H9 (cell line): ENCODE results near the gene GGA1. TPM values are rescaled to one million over a fixed set of nuclear protein-coding genes. Genes with fewer than 3 reads are reported as not detected.

Experiments used
- DNase-seq: peaks from one replicate; pipeline ENCODE4 v3.0.0-alpha.2; 2017
- H2AFZ ChIP-seq: one replicate; pipeline ENCODE4 v1.6.1; 2013; ENCODE audit warnings: mild to moderate bottlenecking, low read length, control low read depth, moderate library complexity
- H2AK5ac ChIP-seq: 2 replicates; pipeline ENCODE4 v1.6.1; 2013; ENCODE audit warnings: low read length, control low read depth, mixed read lengths; ENCODE audit not compliant: insufficient read length
- H2BK120ac ChIP-seq: one replicate; pipeline ENCODE4 v1.6.1; 2013; ENCODE audit warnings: low read depth, mild to moderate bottlenecking, low read length, control low read depth, inconsistent platforms; ENCODE audit not compliant: poor library complexity, severe bottlenecking
- H2BK12ac ChIP-seq: 2 replicates; pipeline ENCODE4 v1.6.1; 2013; ENCODE audit warnings: low read length, control low read depth, mixed read lengths, low read depth; ENCODE audit not compliant: insufficient read length
- H2BK15ac ChIP-seq: 2 replicates; pipeline ENCODE4 v1.6.1; 2013; ENCODE audit warnings: low read depth, low read length, control low read depth
- H2BK20ac ChIP-seq: one replicate; pipeline ENCODE4 v1.6.1; 2013; ENCODE audit warnings: low read depth, mild to moderate bottlenecking, low read length, control low read depth, inconsistent platforms; ENCODE audit not compliant: poor library complexity, severe bottlenecking
- H2BK5ac ChIP-seq: 2 replicates; pipeline ENCODE4 v1.6.1; 2013; ENCODE audit warnings: low read length, control low read depth, mixed read lengths; ENCODE audit not compliant: insufficient read length
- H3K14ac ChIP-seq: 2 replicates; pipeline ENCODE4 v1.6.1; 2013; ENCODE audit warnings: low read length, control low read depth; ENCODE audit not compliant: insufficient read depth
- H3K18ac ChIP-seq: 2 replicates; pipeline ENCODE4 v1.6.1; 2013; ENCODE audit warnings: low read depth, mild to moderate bottlenecking, mixed read lengths, low read length, control low read depth; ENCODE audit not compliant: insufficient read length
- H3K23ac ChIP-seq: 2 replicates; pipeline ENCODE4 v1.6.1; 2013; ENCODE audit warnings: low read length, control low read depth, mixed read lengths, low read depth; ENCODE audit not compliant: insufficient read length
- H3K23me2 ChIP-seq: 2 replicates; pipeline ENCODE4 v1.6.1; 2013; ENCODE audit warnings: low read depth, mild to moderate bottlenecking, mixed read lengths, low read length, control low read depth; ENCODE audit not compliant: insufficient read length, poor library complexity, severe bottlenecking
- H3K27ac ChIP-seq: 2 replicates; pipeline ENCODE4 v1.5.1; 2013; ENCODE audit warnings: low read length, control low read depth, mixed read lengths, low read depth; ENCODE audit not compliant: insufficient read length
- H3K27me3 ChIP-seq: 2 replicates; pipeline ENCODE4 v1.6.1; 2013; ENCODE audit warnings: low read length, control low read depth, inconsistent platforms; ENCODE audit not compliant: insufficient read depth
- H3K4ac ChIP-seq: 2 replicates; pipeline ENCODE4 v1.6.1; 2013; ENCODE audit warnings: low read depth, mild to moderate bottlenecking, control low read depth, inconsistent platforms, low read length, moderate library complexity
- H3K4me1 ChIP-seq: 2 replicates; pipeline ENCODE4 v1.6.1; 2013; ENCODE audit warnings: low read length, control low read depth, inconsistent platforms; ENCODE audit not compliant: insufficient read depth
- H3K4me2 ChIP-seq: 2 replicates; pipeline ENCODE4 v1.6.1; 2013; ENCODE audit warnings: low read length, control low read depth, mixed read lengths; ENCODE audit not compliant: insufficient read length, insufficient read depth
- H3K56ac ChIP-seq: 2 replicates; pipeline ENCODE4 v1.6.1; 2013; ENCODE audit warnings: low read depth, mild to moderate bottlenecking, mixed read lengths, low read length, control low read depth; ENCODE audit not compliant: insufficient read length
- H3K79me1 ChIP-seq: 2 replicates; pipeline ENCODE4 v1.6.1; 2013; ENCODE audit warnings: low read depth, mild to moderate bottlenecking, moderate library complexity, low read length, control low read depth, inconsistent platforms; ENCODE audit not compliant: insufficient read depth, poor library complexity, severe bottlenecking
- H3K79me2 ChIP-seq: 2 replicates; pipeline ENCODE4 v1.6.1; 2013; ENCODE audit warnings: low read length, control low read depth, inconsistent platforms; ENCODE audit not compliant: insufficient read depth
- H3K9ac ChIP-seq: 2 replicates; pipeline ENCODE4 v1.6.1; 2013; ENCODE audit warnings: low read length, control low read depth, mixed read lengths; ENCODE audit not compliant: insufficient read length; ENCODE audit errors: extremely low read depth
- H3K9me3 ChIP-seq: one replicate; pipeline ENCODE4 v1.6.1; 2013; ENCODE audit warnings: low read depth, low read length, inconsistent platforms; ENCODE audit not compliant: control insufficient read depth
- H3T11ph ChIP-seq: one replicate; pipeline ENCODE4 v1.6.1; 2013; ENCODE audit warnings: mild to moderate bottlenecking, low read length, control low read depth, inconsistent platforms
- H4K20me1 ChIP-seq: one replicate; pipeline ENCODE4 v1.6.1; 2013; ENCODE audit not compliant: control insufficient read depth, insufficient read length, insufficient read depth
- H4K5ac ChIP-seq: 2 replicates; pipeline ENCODE4 v1.6.1; 2013; ENCODE audit warnings: low read depth, mild to moderate bottlenecking, mixed read lengths, low read length, control low read depth; ENCODE audit not compliant: insufficient read length
- H4K8ac ChIP-seq: replicated peaks from 2 replicates; pipeline ENCODE4 v1.6.1; 2013; ENCODE audit warnings: low read length, control low read depth, mixed read lengths, low read depth; ENCODE audit not compliant: insufficient read length
- H4K91ac ChIP-seq: 2 replicates; pipeline ENCODE4 v1.6.1; 2013; ENCODE audit warnings: low read depth, mild to moderate bottlenecking, moderate library complexity, mixed read lengths, low read length, control low read depth; ENCODE audit not compliant: insufficient read length
- H3K27ac Mint-ChIP-seq, 3 experiments: 2 replicates in 2 of 3; 3 replicates in 1 of 3; pipeline ENCODE4 v1.8.0; 2020 to 2021; ENCODE audit warnings: mixed read lengths in 3 of 3, mild to moderate bottlenecking in 1 of 3, moderate library complexity in 1 of 3
- H3K27me3 Mint-ChIP-seq: 2 replicates; pipeline ENCODE4 v1.8.0; 2021; ENCODE audit warnings: low read depth, mild to moderate bottlenecking, moderate library complexity, mixed read lengths
- H3K36me3 Mint-ChIP-seq, 3 experiments: 2 replicates in 2 of 3; 3 replicates in 1 of 3; pipeline ENCODE4 v1.8.0; 2020 to 2021; ENCODE audit warnings: low read depth in 3 of 3, mixed read lengths in 3 of 3; ENCODE audit not compliant: insufficient read depth in 1 of 3
- H3K4me1 Mint-ChIP-seq, 2 experiments: 2 replicates each; pipeline ENCODE4 v1.8.0; 2020; ENCODE audit warnings: mixed read lengths in 2 of 2
- H3K4me3 Mint-ChIP-seq, 2 experiments: 2 replicates in 1 of 2; 3 replicates in 1 of 2; pipeline ENCODE4 v1.8.0; 2020 to 2021; ENCODE audit warnings: mild to moderate bottlenecking in 2 of 2, mixed read lengths in 2 of 2, moderate library complexity in 1 of 2
- H3K9me3 Mint-ChIP-seq, 2 experiments: 2 replicates in 1 of 2; 3 replicates in 1 of 2; pipeline ENCODE4 v1.8.0; 2020; ENCODE audit warnings: mild to moderate bottlenecking in 2 of 2, mixed read lengths in 2 of 2, moderate library complexity in 1 of 2
- CTCF ChIP-seq: fragments of 200-600 bp; sonication (generic); conservative IDR thresholded peaks from 3 replicates; pipeline ENCODE4 v1.8.0; 2021; ENCODE audit warnings: antibody characterized with exemption, mild to moderate bottlenecking
- WGBS: extraction: QIAGEN DNeasy Blood & Tissue Kit; methylation state at CpG from one replicate; pipeline ENCODE4 v1.1.7; 2013; ENCODE audit warnings: missing lambda C conversion rate, low lambda C conversion rate, mixed read lengths; ENCODE audit not compliant: insufficient read length; ENCODE audit errors: extremely low coverage; 5-methylcytosine and 5-hydroxymethylcytosine counted together
- total RNA-seq: library from RNA; stranded (reverse); gene quantifications from 2 replicates; pipeline ENCODE4 v1.2.1, GENCODE V29; 2021

Gene GGA1
- total RNA-seq, 1 experiment from 2014 or later, result 61.7 TPM

GRCh38 chr22:37643225-37643847 is 34.7 kb downstream of the GGA1 start:
- H2BK5ac ChIP-seq, result no peak overlapping the region
- H4K8ac ChIP-seq, result no peak overlapping the region
- H3K27ac Mint-ChIP-seq, result peak overlapping the region in 1 of 3 experiments; percentile 64; a peak in 2 of 7 replicates
- no peak overlapping the region for H3K56ac ChIP-seq
- H3K23ac ChIP-seq, result no peak overlapping the region
- peaks cover 8% of the 10 kb centered on the region for H3K23me2 ChIP-seq
- DNase-seq, result peak; percentile 83
- no peaks in the 10 kb centered on the region for H4K20me1 ChIP-seq
- no peak overlapping the region for H4K5ac ChIP-seq
- no peak overlapping the region for H2BK12ac ChIP-seq
- H3K9me3 ChIP-seq, result no peaks in the 10 kb centered on the region
- peaks cover 5 to 48% (median 37%) of the 10 kb centered on the region in 3 experiments for H3K36me3 Mint-ChIP-seq
- no peak overlapping the region for H3K18ac ChIP-seq
- H3K4me2 ChIP-seq, result no peak overlapping the region
- no peak overlapping the region for H3K14ac ChIP-seq
- no peak overlapping the region for H3K27ac ChIP-seq
- H3K79me2 ChIP-seq, result no peaks in the 10 kb centered on the region
- H3K79me1 ChIP-seq, result no peaks in the 10 kb centered on the region
- no peak overlapping the region for H3K9ac ChIP-seq
- H3T11ph ChIP-seq, result no peak overlapping the region
- H2BK120ac ChIP-seq, result no peak overlapping the region
- peak overlapping the region in 1 of 2 experiments; percentile 50; a peak in 2 of 5 replicates for H3K4me3 Mint-ChIP-seq
- H2AK5ac ChIP-seq, result no peak overlapping the region
- no peaks in the 10 kb centered on the region; the same call in 1 of the 2 replicates for H3K27me3 Mint-ChIP-seq
- no peak overlapping the region for H2AFZ ChIP-seq
- no CpG with 5 or more reads among the region's 9 CpGs for WGBS
- H2BK15ac ChIP-seq, result no peak overlapping the region
- TF ChIP-seq CTCF, result peak; percentile 93
- H3K4ac ChIP-seq, result no peak overlapping the region
- no peaks in the 10 kb centered on the region for H3K9me3 Mint-ChIP-seq
- peaks cover 13 to 16% of the 10 kb centered on the region in 2 experiments for H3K4me1 Mint-ChIP-seq
- no peak overlapping the region for H4K91ac ChIP-seq
- H3K27me3 ChIP-seq, result no peaks in the 10 kb centered on the region
- peaks cover 3% of the 10 kb centered on the region; the same call in 1 of the 2 replicates for H3K4me1 ChIP-seq
- no peak overlapping the region for H2BK20ac ChIP-seq
